Measurements from ENCODE around the gene GARIN5A. TPM values are rescaled to one million over a fixed set of nuclear protein-coding genes. Genes with fewer than 3 reads are reported as not detected.
A peak's percentile ranks its signal among the peaks of the same experiment; 100 is the strongest.

GARIN5A gene
- total and polyA plus RNA-seq, 2 experiments from 2014 or later = 0.20 TPM; not detected in 1

- in situ Hi-C loops (cut with MboI) = no loop called here
- no peak overlapping the region for H3K9ac ChIP-seq
- no peak overlapping the region for H2AFZ ChIP-seq
- no peak overlapping the region for H3K4me2 ChIP-seq (ENCODE audit: unreplicated experiment)
- H3K27ac ChIP-seq = no peak overlapping the region
- peaks cover 39% of the 10 kb centered on the region for H3K27me3 ChIP-seq (replicated peaks; ENCODE audit: insufficient read depth)
- no peaks in the 10 kb centered on the region for H3K79me2 ChIP-seq (ENCODE audit: insufficient read depth)
- no peaks in the 10 kb centered on the region for H3K9me3 ChIP-seq (ENCODE audit: low read depth)
- no peaks in the 10 kb centered on the region for H3K9me2 ChIP-seq (ENCODE audit: insufficient read depth)
- no peak for DNase-seq
- TF ChIP-seq EZH2 (IDR thresholded peaks at IDR 0.05; ENCODE audit: insufficient read depth, poor library complexity, severe bottlenecking) (no peak), EZH2phosphoT487 (IDR thresholded peaks at IDR 0.05; ENCODE audit: insufficient read depth, low read depth) (no peak)
- no peaks in the 10 kb centered on the region for H3K36me3 ChIP-seq (ENCODE audit: low read depth)
- no peak overlapping the region for H3K4me3 ChIP-seq
- H3K4me1 ChIP-seq (ENCODE audit: insufficient read depth) = no peaks in the 10 kb centered on the region
- WGBS, 2 experiments (ENCODE audit: low coverage in 1 of 2, low lambda C conversion rate in 2 of 2, missing lambda C conversion rate in 2 of 2) = 6 to 8% methylated on average over 12 of the region's 12 CpGs
- H4K20me1 ChIP-seq (ENCODE audit: insufficient read depth) = no peaks in the 10 kb centered on the region
- no peaks in the 10 kb centered on the region for H3F3A ChIP-seq (ENCODE audit: insufficient read depth)
These were observed 42.1 kb downstream of the GARIN5A start for GRCh38 chr19:50434525-50434924.

GRCh38 chr19:50433201-50434180 is 43.2 kb downstream of the GARIN5A start:
- Histone ChIP-seq H3K9ac (no peak overlapping the region), H4K20me1 (ENCODE audit: insufficient read depth) (no peaks in the 10 kb centered on the region), H3K4me1 (ENCODE audit: insufficient read depth) (no peaks in the 10 kb centered on the region), H3K9me2 (ENCODE audit: insufficient read depth) (no peaks in the 10 kb centered on the region), H3K4me3 (no peak overlapping the region), H3K36me3 (ENCODE audit: low read depth) (no peaks in the 10 kb centered on the region), H3F3A (ENCODE audit: insufficient read depth) (no peaks in the 10 kb centered on the region), H3K79me2 (ENCODE audit: insufficient read depth) (no peaks in the 10 kb centered on the region), H3K27ac (no peak overlapping the region), H3K9me3 (ENCODE audit: low read depth) (no peaks in the 10 kb centered on the region), H3K27me3 (replicated peaks; ENCODE audit: insufficient read depth) (peaks cover 39% of the 10 kb centered on the region), H3K4me2 (ENCODE audit: unreplicated experiment) (no peak overlapping the region), H2AFZ (no peak overlapping the region)
- in situ Hi-C loops (cut with MboI) = no loop called here
- no peak for DNase-seq
- WGBS, 2 experiments (ENCODE audit: low coverage in 1 of 2, low lambda C conversion rate in 2 of 2, missing lambda C conversion rate in 2 of 2) = 62% methylated on average over 19 of the region's 19 CpGs
- no peak for TF ChIP-seq EZH2 (IDR thresholded peaks at IDR 0.05; ENCODE audit: insufficient read depth, poor library complexity, severe bottlenecking)
- TF ChIP-seq EZH2phosphoT487 (IDR thresholded peaks at IDR 0.05; ENCODE audit: insufficient read depth, low read depth) = no peak

GRCh38 chr19:50432221-50433028 is 44.2 kb downstream of the GARIN5A start, which contains the start of gene MYBPC2:
Gene MYBPC2 (plus strand): TSS chr19:50432892. CDS start chr19:50432954, 62 bp downstream.
- Histone ChIP-seq H3K27me3 (replicated peaks; ENCODE audit: insufficient read depth) (peaks cover 41% of the 10 kb centered on the region), H3K9me2 (ENCODE audit: insufficient read depth) (no peaks in the 10 kb centered on the region), H3K27ac (no peak within 1 kb of the TSS), H3K4me1 (ENCODE audit: insufficient read depth) (no peaks in the 10 kb centered on the region), H4K20me1 (ENCODE audit: insufficient read depth) (no peaks in the 10 kb centered on the region), H2AFZ (peak within 1 kb of the TSS; percentile 88), H3K4me3 (peak within 1 kb of the TSS; percentile 70), H3K9me3 (ENCODE audit: low read depth) (no peaks in the 10 kb centered on the region), H3K4me2 (ENCODE audit: unreplicated experiment) (peak within 1 kb of the TSS; percentile 91), H3K9ac (no peak within 1 kb of the TSS), H3K36me3 (ENCODE audit: low read depth) (no peaks in the 10 kb centered on the region), H3K79me2 (ENCODE audit: insufficient read depth) (no peaks in the 10 kb centered on the region), H3F3A (ENCODE audit: insufficient read depth) (no peaks in the 10 kb centered on the region)
- 3% methylated on average over 29 to 30 of the region's 40 CpGs for WGBS, 2 experiments (ENCODE audit: low coverage in 1 of 2, low lambda C conversion rate in 2 of 2, missing lambda C conversion rate in 2 of 2)
- TF ChIP-seq EZH2 (IDR thresholded peaks at IDR 0.05; ENCODE audit: insufficient read depth, poor library complexity, severe bottlenecking) (peak; percentile 78), EZH2phosphoT487 (IDR thresholded peaks at IDR 0.05; ENCODE audit: insufficient read depth, low read depth) (no peak)
- in situ Hi-C loops (cut with MboI) = no loop called here
- peak; percentile 16 for DNase-seq

Data from GM23248 (cell line).